ENCODE data around the gene MPND. TPM values are rescaled to one million over a fixed set of nuclear protein-coding genes. Genes with fewer than 3 reads are reported as not detected.

Gene MPND
- total RNA-seq, 1 experiment from 2014 or later: 37.0 TPM

- peaks cover 24 to 46% of the 10 kb centered on the region in 2 experiments for H3K4me1 Mint-ChIP-seq
- no peak overlapping the region for H3K4me3 Mint-ChIP-seq
- peaks cover 3 to 14% (median 5%) of the 10 kb centered on the region in 3 experiments; a peak in 5 of 7 replicates for H3K36me3 Mint-ChIP-seq (ENCODE audit: insufficient read depth in 1 of 3, low read depth in 3 of 3)
- Histone ChIP-seq H3K4me2 (ENCODE audit: insufficient read depth, insufficient read length, low read length) (no peak overlapping the region), H3K23ac (ENCODE audit: insufficient read length, low read depth, low read length) (no peak overlapping the region), H2AK5ac (ENCODE audit: insufficient read length, low read length) (no peak overlapping the region), H3K79me2 (ENCODE audit: insufficient read depth, low read length) (peaks cover 12% of the 10 kb centered on the region; the same call in 1 of the 2 replicates), H2BK120ac (ENCODE audit: low read depth, low read length, poor library complexity, severe bottlenecking) (no peak overlapping the region), H3K27me3 (ENCODE audit: insufficient read depth, low read length) (no peaks in the 10 kb centered on the region), H2BK20ac (ENCODE audit: low read depth, low read length, poor library complexity, severe bottlenecking) (no peak overlapping the region), H2BK15ac (ENCODE audit: low read depth, low read length) (no peak overlapping the region), H4K20me1 (ENCODE audit: control insufficient read depth, insufficient read depth, insufficient read length) (no peaks in the 10 kb centered on the region), H3K9ac (ENCODE audit: extremely low read depth, insufficient read length, low read length) (no peak overlapping the region), H2BK5ac (ENCODE audit: insufficient read length, low read length) (no peak overlapping the region), H4K8ac (replicated peaks; ENCODE audit: insufficient read length, low read depth, low read length) (no peak overlapping the region), H3K4me1 (ENCODE audit: insufficient read depth, low read length) (no peaks in the 10 kb centered on the region; the same call in 1 of the 2 replicates), H3K9me3 (ENCODE audit: control insufficient read depth, low read depth, low read length) (no peaks in the 10 kb centered on the region), H3K23me2 (ENCODE audit: insufficient read length, low read depth, low read length, poor library complexity, severe bottlenecking) (no peaks in the 10 kb centered on the region), H2AFZ (ENCODE audit: low read length) (no peak overlapping the region), H4K91ac (ENCODE audit: insufficient read length, low read depth, low read length) (no peak overlapping the region), H3K14ac (ENCODE audit: insufficient read depth, low read length) (no peak overlapping the region; the same call in 1 of the 2 replicates), H3T11ph (ENCODE audit: low read length) (no peak overlapping the region), H2BK12ac (ENCODE audit: insufficient read length, low read depth, low read length) (no peak overlapping the region), H3K4ac (ENCODE audit: low read depth, low read length) (no peak overlapping the region), H3K27ac (ENCODE audit: insufficient read length, low read depth, low read length) (no peak overlapping the region), H4K5ac (ENCODE audit: insufficient read length, low read depth, low read length) (no peak overlapping the region), H3K56ac (ENCODE audit: insufficient read length, low read depth, low read length) (no peak overlapping the region), H3K79me1 (ENCODE audit: insufficient read depth, low read depth, low read length, poor library complexity, severe bottlenecking) (peaks cover 6% of the 10 kb centered on the region), H3K18ac (ENCODE audit: insufficient read length, low read depth, low read length) (no peak overlapping the region)
- TF ChIP-seq, protein P1, sequence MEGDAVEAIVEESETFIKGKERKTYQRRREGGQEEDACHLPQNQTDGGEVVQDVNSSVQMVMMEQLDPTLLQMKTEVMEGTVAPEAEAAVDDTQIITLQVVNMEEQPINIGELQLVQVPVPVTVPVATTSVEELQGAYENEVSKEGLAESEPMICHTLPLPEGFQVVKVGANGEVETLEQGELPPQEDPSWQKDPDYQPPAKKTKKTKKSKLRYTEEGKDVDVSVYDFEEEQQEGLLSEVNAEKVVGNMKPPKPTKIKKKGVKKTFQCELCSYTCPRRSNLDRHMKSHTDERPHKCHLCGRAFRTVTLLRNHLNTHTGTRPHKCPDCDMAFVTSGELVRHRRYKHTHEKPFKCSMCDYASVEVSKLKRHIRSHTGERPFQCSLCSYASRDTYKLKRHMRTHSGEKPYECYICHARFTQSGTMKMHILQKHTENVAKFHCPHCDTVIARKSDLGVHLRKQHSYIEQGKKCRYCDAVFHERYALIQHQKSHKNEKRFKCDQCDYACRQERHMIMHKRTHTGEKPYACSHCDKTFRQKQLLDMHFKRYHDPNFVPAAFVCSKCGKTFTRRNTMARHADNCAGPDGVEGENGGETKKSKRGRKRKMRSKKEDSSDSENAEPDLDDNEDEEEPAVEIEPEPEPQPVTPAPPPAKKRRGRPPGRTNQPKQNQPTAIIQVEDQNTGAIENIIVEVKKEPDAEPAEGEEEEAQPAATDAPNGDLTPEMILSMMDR (conservative IDR thresholded peaks at IDR 0.05): no peak
- WGBS (ENCODE audit: extremely low coverage, insufficient read length, low lambda C conversion rate): no CpG with 5 or more reads among the region's 16 CpGs
- H3K27ac Mint-ChIP-seq: peak overlapping the region in 2 of 3 experiments; percentile 9 to 35; a peak in 1 of 7 replicates
- no peak for DNase-seq
- H3K27me3 Mint-ChIP-seq (ENCODE audit: low read depth): no peaks in the 10 kb centered on the region; the same call in 1 of the 2 replicates
- no peaks in the 10 kb centered on the region for H3K9me3 Mint-ChIP-seq
Measured at GRCh38 chr19:4388337-4389063, 45.1 kb downstream of the MPND start.

Data from H9 (cell line).